ENCODE measurements around the gene OR10AD1. TPM values are rescaled to one million over a fixed set of nuclear protein-coding genes. Genes with fewer than 3 reads are reported as not detected.
"Not testable (repeated sequence)": the region's sequence is repeated elsewhere in the genome, so short reads cannot be mapped to it uniquely, and the experiment has no call there.

The OR10AD1 gene
- total and polyA plus RNA-seq, 4 donors = not detected

- Histone ChIP-seq H3K27me3 (ENCODE audit: control insufficient read depth in 4 of 4, insufficient read depth in 4 of 4, low read length in 3 of 4) (no peaks in the 10 kb centered on the region), H3K4me3 (ENCODE audit: low read depth in 1 of 3, low read length in 3 of 3) (no peak overlapping the region), H3K27ac (ENCODE audit: low read depth in 1 of 2, low read length in 2 of 2) (no peak overlapping the region), H3K4me1 (ENCODE audit: control insufficient read depth in 4 of 4, insufficient read depth in 4 of 4, low read length in 3 of 4) (no peaks in the 10 kb centered on the region), H3K9ac (ENCODE audit: low read depth in 1 of 2, low read length in 2 of 2) (no peak overlapping the region), H3K36me3 (ENCODE audit: control insufficient read depth in 4 of 4, insufficient read depth in 3 of 4, low read depth in 1 of 4, low read length in 3 of 4) (no peaks in the 10 kb centered on the region), H3K9me3 (ENCODE audit: control insufficient read depth in 4 of 4, low read length in 3 of 4) (no peaks in the 10 kb centered on the region)
- TF ChIP-seq FOXA2 (IDR thresholded peaks at IDR 0.05) (no peak), GABPA (IDR thresholded peaks at IDR 0.05 in 1 of 2, conservative IDR thresholded peaks at IDR 0.05 in 1 of 2) (no peak), FOXA1 (IDR thresholded peaks at IDR 0.05) (no peak), EGR1 (IDR thresholded peaks at IDR 0.05; ENCODE audit: low read depth in 2 of 2) (no peak), CTCF (IDR thresholded peaks at IDR 0.05; ENCODE audit: low read depth, low read length, missing input control) (no peak), ZBTB33 (IDR thresholded peaks at IDR 0.05) (no peak), HNF4A (conservative IDR thresholded peaks at IDR 0.05) (no peak), TAF1 (conservative IDR thresholded peaks at IDR 0.05) (no peak), NR2F2 (IDR thresholded peaks at IDR 0.05) (no peak), MAX (IDR thresholded peaks at IDR 0.05) (no peak), YY1 (IDR thresholded peaks at IDR 0.05) (no peak), HNF4G (IDR thresholded peaks at IDR 0.05) (no peak)
- no peak for DNase-seq (ENCODE audit: low spot score)
Observed at GRCh38 chr12:48216785-48217184, 13.7 kb upstream of the OR10AD1 start.

GRCh38 chr12:48209495-48209894 lies 6.4 kb upstream of the OR10AD1 start:
- H3K27ac ChIP-seq (ENCODE audit: low read depth in 1 of 2, low read length in 2 of 2); H3K4me3 ChIP-seq (ENCODE audit: low read depth in 1 of 3, low read length in 3 of 3); H3K4me1 ChIP-seq (ENCODE audit: control insufficient read depth in 4 of 4, insufficient read depth in 4 of 4, low read length in 3 of 4); H3K36me3 ChIP-seq (ENCODE audit: control insufficient read depth in 4 of 4, insufficient read depth in 3 of 4, low read depth in 1 of 4, low read length in 3 of 4); H3K9ac ChIP-seq (ENCODE audit: low read depth in 1 of 2, low read length in 2 of 2); H3K27me3 ChIP-seq (ENCODE audit: control insufficient read depth in 4 of 4, insufficient read depth in 4 of 4, low read length in 3 of 4); DNase-seq (ENCODE audit: low spot score): not testable (repeated sequence)
- 98% methylated on average over 1 of the region's 2 CpGs for WGBS
- peaks cover 2 to 21% (median 7%) of the 10 kb centered on the region in 4 donors for H3K9me3 ChIP-seq (ENCODE audit: control insufficient read depth in 4 of 4, low read length in 3 of 4)

GRCh38 chr12:48202766-48203165 lies 326 bp downstream of the OR10AD1 start:
- Histone ChIP-seq H3K36me3 (ENCODE audit: control insufficient read depth in 4 of 4, insufficient read depth in 3 of 4, low read depth in 1 of 4, low read length in 3 of 4) (peaks cover 0 to 4% (median 0%) of the 10 kb centered on the region in 4 donors), H3K4me3 (ENCODE audit: low read depth in 1 of 3, low read length in 3 of 3) (no peak overlapping the region), H3K9me3 (ENCODE audit: control insufficient read depth in 4 of 4, low read length in 3 of 4) (peaks cover 4 to 20% (median 7%) of the 10 kb centered on the region in 4 donors), H3K27me3 (ENCODE audit: control insufficient read depth in 4 of 4, insufficient read depth in 4 of 4, low read length in 3 of 4) (no peaks in the 10 kb centered on the region), H3K4me1 (ENCODE audit: control insufficient read depth in 4 of 4, insufficient read depth in 4 of 4, low read length in 3 of 4) (peaks cover 0 to 5% (median 0%) of the 10 kb centered on the region in 4 donors), H3K27ac (ENCODE audit: low read depth in 1 of 2, low read length in 2 of 2) (no peak overlapping the region), H3K9ac (ENCODE audit: low read depth in 1 of 2, low read length in 2 of 2) (no peak overlapping the region)
- WGBS = 91% methylated on average over 8 of the region's 8 CpGs
- no peak for DNase-seq (ENCODE audit: low spot score)
- TF ChIP-seq FOXA2 (IDR thresholded peaks at IDR 0.05) (no peak), HNF4A (conservative IDR thresholded peaks at IDR 0.05) (no peak), ZBTB33 (IDR thresholded peaks at IDR 0.05) (no peak), FOXA1 (IDR thresholded peaks at IDR 0.05) (no peak), EGR1 (IDR thresholded peaks at IDR 0.05; ENCODE audit: low read depth in 2 of 2) (no peak), CTCF (IDR thresholded peaks at IDR 0.05; ENCODE audit: low read depth, low read length, missing input control) (no peak), GABPA (IDR thresholded peaks at IDR 0.05 in 1 of 2, conservative IDR thresholded peaks at IDR 0.05 in 1 of 2) (no peak), RXRA (IDR thresholded peaks at IDR 0.05) (no peak), RAD21 (IDR thresholded peaks at IDR 0.05) (no peak), MAX (IDR thresholded peaks at IDR 0.05) (no peak), JUND (IDR thresholded peaks at IDR 0.05) (no peak)

All from liver (tissue), 9 donors.